ENCODE data around the gene MTHFD1L. TPM values are rescaled to one million over a fixed set of nuclear protein-coding genes. Genes with fewer than 3 reads are reported as not detected.

The MTHFD1L gene
- polyA plus RNA-seq, 3 donors: 16.6 to 19.6 (median 16.8) TPM

DNA sequence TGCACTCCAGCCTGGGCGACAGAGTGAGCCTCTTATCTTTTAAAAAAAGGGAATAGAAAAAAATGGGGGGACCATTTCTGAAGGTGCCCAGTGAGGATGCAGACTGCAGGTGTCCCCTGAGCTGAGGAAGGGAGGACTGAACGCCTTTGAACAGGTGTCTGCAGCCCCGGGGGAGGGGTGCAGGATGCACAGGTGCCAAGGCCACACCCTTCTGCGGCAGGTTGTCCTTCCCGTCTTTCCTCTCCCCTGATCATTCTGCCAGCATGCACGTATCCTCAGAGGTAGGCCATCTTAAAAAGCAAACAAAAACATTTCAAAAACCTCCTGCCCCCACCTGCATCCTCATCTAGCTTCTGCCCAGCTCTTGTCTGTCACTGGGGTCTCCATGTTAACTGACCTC is 101.3 kb downstream of the MTHFD1L start:
- no peak for DNase-seq (ENCODE audit: extremely low read depth in 1 of 11, low read depth in 9 of 11, low spot score in 4 of 11)

DNA sequence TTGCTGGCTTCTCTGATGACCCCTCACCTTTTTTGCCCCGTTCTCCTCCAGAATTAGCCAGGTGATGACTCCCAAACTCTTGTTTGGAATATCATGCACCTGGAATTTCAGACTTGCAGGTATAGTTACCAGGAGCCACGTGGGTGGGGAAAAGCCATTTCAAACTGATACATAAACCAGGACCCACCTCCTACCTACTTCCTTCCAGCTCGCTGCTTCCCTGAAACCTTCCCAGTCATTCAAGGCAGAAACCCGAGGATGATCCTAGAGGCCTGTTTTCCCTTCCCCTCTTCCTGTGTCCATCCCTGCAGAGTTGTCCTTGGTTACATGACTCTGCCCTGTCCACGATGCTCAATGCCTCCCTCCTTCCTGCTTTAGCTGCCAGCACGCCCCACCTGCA is 101.9 kb downstream of the MTHFD1L start:
- DNase-seq (ENCODE audit: extremely low read depth in 1 of 11, low read depth in 9 of 11, low spot score in 4 of 11): no peak

DNA sequence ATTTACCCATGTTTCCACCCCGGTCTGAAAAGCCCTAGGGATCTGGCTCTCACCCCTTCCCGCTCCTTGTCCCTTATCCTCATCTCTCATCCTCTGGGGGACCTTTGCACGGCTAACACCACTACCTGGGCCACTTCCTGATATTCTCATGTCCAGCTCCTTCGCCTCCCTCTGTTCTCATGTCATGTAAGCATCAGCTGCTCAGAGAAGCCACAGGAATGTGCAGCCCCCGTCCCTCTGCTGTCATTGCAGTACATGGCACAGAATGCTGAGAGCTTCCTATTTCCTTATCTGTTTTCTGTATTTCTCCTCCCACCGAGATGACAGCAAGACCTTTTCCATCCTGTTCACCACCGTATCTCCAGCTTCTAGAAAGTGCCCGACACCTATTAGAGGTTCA is 102.4 kb downstream of the MTHFD1L start:
- no peak for DNase-seq (ENCODE audit: extremely low read depth in 1 of 11, low read depth in 9 of 11, low spot score in 4 of 11)

DNA sequence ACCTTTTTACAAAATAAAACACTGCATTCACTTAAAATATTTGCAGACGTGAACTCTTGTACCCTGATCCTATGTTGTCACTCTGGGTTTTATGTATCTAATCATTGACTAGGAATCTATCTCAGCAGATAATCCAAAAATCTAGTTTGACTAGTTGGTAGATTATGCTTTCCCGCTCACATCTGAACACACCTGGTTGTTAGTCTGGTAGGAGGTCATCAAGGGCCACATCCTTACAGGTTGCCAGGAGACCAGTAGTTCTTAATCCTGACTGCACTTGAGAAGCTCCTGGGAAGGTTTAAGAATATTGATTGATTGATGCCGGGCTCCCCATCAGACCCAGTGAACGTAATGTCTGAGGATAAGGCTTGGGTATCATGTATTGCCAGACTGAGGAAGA is 104.4 kb downstream of the MTHFD1L start:
- DNase-seq (ENCODE audit: extremely low read depth in 1 of 11, low read depth in 9 of 11, low spot score in 4 of 11): no peak

DNA sequence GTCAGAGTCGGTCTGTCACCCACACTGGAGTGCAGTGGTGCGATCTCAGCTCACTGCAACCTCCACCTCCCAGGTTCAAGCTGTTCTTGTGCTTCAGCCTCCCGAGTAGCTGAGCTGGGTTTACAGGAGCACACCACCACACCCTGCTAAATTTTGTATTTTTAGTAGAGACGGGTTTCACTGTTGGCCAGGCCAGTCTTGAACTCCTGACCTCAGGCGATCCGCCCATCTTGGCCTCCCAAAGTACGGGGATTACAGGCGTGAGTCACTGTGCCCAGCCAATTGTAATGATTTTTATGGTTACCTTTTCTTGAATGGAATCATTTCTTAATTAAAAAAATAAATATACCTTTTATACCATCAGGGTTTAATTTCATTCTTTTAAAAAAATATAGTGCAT is 105.7 kb downstream of the MTHFD1L start:
- no peak for DNase-seq (ENCODE audit: extremely low read depth in 1 of 11, low read depth in 9 of 11, low spot score in 4 of 11)

DNA sequence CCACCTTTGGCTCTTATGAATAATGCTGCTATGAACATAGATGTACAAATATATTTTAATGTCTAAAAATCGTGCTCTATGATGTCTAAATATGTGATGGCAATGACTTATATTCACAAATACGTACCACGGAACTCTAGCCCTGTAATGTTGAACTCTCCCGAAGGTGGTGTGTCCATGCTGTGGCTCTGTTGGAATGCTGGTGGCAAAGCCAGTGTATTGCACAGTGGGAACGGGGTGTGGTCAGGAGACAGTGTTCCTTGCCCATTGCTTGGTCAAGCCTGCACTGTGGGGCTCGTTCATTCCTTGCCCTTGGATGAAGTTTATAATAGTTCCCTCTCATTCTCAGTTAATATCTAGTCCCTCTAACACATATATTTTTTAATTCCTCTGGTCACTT is 109.6 kb downstream of the MTHFD1L start:
- no peak for DNase-seq (ENCODE audit: extremely low read depth in 1 of 11, low read depth in 9 of 11, low spot score in 4 of 11)

DNA sequence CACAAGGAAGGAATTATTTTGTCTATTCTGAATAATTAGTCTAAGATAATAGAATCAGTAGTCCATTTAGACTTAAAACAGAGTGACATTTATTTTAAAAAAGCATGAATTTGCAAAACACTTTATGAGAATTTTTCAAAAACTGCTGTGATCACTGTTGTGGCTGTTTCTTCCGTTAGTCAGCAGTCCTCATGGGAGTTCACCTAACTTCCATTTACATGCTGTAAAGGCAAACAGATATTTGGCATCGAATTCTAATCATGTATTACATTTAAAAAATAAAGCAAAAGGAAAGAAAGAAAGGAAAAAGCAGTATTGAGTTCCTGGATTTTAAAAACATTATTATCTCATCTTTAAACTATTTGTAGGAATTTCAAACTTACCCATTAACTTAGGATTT is 111.8 kb downstream of the MTHFD1L start:
- no peak for DNase-seq (ENCODE audit: extremely low read depth in 1 of 11, low read depth in 9 of 11, low spot score in 4 of 11)

DNA sequence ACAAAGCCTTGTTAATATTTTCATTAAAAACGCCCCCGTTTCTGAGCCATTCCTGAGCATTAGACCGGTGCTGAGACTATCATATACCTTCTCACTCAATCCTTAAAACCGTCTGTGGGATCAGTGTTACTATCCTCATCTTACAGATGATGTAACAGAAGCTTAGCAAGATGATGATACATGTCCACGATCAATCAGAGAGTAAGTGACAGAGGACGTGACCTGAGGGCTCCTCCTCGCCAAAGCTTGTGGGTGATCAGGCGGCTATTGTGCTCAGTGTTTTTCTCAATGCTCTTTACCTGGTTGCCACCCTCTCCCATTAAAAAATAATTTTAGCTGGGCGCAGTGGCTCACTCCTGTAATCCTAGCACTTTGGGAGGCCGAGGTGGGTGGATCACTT is 113.1 kb downstream of the MTHFD1L start:
- peak in 3 of 11 donors; percentile 38 to 60 (median 57) for DNase-seq (ENCODE audit: extremely low read depth in 1 of 11, low read depth in 9 of 11, low spot score in 4 of 11)

DNA sequence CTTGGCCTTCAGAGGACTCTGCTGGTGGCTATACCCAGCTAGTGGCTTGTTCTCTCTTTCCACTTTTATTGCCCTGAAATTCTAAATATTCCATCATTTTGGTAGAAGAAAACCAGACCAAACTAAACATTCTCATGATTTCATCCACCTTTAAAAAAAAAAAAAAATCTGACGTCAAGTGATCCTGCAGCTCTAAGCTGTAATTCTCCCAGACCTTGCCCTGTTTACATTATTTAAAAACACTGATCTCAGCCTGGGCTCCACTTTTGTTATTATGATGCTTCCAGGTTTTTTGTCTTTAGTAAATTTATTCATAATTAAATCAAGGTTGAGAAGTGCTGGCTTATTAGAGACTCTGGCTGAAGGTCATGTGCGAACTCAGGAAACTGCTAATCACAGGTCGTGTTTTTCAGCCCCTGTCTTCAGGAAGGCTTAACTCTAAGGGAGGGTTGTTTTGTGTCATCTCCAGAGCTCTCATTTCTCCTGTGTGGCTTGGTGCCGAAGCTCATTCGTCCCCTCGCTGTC is 114.4 kb downstream of the MTHFD1L start:
- no peak for DNase-seq (ENCODE audit: extremely low read depth in 1 of 11, low read depth in 9 of 11, low spot score in 4 of 11)

DNA sequence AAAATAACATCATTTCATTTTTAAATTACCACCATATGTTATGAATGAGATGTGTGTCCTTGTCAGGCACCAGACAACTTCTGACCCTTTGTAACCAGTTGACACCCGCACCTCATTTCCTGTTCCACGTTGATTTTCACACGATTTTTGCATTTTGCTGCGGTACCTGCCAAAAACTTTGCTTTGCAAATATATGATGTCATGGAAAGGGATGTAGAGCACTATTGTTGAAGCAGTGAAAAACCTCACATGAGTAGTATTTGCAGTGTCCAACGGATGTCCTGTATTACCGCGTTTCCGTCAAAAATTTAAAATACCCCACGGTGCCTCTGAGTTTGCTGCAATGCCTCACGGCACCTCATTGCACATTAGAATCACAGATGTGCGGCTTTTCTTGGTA is 115.6 kb downstream of the MTHFD1L start:
- DNase-seq (ENCODE audit: extremely low read depth in 1 of 11, low read depth in 9 of 11, low spot score in 4 of 11): no peak

DNA sequence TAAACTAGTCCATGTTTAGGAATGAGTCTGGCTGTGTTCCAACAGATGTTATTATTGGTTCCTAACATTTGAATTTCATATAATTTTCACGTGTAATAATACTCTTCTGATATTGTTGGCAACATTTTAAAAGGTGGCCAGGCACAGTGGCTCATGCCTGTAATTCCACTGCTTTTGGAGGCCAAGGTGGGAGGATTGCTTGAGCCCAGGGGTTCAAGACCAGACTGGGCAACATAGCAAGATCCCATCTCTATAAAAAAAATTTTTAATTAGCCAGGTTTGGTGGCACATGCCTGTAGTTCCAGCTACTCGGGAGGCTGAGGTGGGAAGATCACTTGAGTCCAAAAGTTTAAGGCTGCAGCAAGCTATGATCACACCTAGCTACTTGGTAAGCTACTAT is 116.2 kb downstream of the MTHFD1L start:
- DNase-seq (ENCODE audit: extremely low read depth in 1 of 11, low read depth in 9 of 11, low spot score in 4 of 11): no peak

DNA sequence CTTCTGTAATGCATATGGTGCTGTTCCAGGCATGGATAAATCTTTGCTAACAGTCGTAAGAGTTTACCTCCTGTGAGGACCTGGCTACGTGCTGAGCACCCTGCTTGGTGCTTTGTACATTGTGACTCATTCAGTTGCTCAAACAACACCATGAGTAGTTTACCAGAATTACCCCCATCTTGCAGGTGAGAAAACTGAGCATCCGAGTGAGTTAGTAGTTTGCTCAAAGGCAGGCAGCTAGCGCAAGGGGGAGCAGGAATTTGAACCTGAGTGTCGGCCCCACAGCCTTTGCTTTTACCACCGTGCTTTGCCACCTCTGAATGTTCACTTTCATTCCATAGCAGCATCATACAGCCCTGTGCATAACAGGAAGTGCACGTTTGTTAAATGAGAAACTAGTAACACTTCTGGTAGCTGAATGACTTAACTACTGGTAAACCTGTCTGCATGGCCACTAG is 121.9 kb downstream of the MTHFD1L start:
- no peak for DNase-seq (ENCODE audit: extremely low read depth in 1 of 11, low read depth in 9 of 11, low spot score in 4 of 11)

DNA sequence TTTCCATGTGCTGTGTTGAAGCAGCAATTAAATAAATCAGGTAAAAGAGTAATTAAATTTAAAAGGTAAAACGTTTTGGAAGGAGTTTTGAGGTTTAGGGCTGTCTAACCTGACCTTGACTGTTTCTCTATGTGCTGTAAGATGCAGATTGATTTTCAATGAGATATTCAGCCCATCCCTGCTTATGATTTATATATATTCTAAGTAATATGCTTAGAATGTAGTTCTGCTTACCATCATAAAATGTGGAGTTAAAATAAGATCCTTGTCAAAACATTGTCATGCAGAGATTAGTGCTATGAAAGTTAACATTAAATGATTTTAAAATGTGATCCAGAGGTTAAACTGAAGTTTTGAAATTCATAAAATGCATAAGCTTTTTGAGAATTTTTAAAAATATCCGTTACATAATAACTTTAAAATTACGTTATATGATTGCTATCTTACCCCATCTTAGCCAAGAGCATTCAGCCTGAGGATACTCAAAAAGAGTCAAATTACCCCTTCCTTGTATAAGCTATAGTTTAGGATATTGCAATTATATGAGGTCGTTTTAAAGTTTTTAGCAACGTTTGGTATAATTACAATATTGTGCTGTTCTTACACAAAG is 122.5 kb downstream of the MTHFD1L start:
- no peak for DNase-seq (ENCODE audit: extremely low read depth in 1 of 11, low read depth in 9 of 11, low spot score in 4 of 11)

DNA sequence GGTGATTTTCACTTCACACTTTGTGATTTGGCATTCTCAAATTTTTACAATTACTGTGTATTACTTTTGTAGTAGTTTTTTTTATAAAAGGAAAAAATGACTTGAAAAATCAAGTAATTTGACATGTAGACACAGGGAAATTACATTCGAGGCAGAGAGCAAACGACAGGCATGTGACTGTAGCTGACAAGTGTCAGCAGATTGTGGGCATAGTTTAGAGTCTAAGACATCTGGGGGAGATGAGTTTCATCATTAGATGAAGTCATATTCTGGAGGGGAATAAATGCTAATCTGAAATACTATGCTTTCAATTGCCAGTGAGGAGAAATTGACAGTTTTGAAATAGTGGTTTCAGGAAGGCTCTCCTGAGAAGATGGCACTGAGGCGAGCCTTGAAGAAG is 126.0 kb downstream of the MTHFD1L start:
- no peak for DNase-seq (ENCODE audit: extremely low read depth in 1 of 11, low read depth in 9 of 11, low spot score in 4 of 11)

DNA sequence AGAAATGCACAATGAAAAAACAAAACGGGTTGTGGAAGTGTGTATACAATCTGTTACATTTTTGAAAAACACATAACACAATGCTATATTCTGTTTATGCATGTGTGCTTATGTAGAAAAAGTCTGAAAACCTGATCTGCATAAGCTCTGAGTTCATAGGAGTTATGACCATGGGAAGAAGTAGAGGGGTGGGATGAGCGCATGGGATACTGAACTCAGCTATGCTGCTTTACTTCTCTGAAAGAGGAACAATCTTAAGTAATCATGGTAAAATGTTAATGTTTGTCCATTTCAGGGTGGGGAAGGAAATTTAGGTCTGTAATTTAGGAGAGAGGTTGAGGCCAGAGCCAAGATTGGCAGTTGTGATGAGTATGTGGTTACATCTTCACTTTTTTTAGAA is 126.8 kb downstream of the MTHFD1L start:
- no peak for DNase-seq (ENCODE audit: extremely low read depth in 1 of 11, low read depth in 9 of 11, low spot score in 4 of 11)

DNA sequence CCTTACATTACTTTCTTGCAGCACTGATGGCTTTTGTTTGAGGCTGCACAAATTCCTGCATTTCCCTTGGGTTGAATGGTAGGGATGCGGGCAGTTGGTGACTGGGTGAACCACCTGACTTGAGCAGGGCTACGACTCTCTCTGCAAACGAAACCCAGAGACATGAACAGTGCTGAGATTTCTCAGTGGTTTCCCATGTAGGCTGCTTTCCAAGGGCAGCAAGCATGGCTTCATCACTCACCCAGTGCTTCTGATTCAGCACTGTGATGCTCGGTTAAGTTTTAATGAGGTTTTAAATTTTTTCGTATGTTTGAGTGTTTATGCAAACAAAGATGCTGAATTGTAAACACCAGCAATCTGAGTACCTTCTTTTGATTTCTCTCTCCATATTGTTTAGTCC is 127.2 kb downstream of the MTHFD1L start:
- DNase-seq (ENCODE audit: extremely low read depth in 1 of 11, low read depth in 9 of 11, low spot score in 4 of 11): no peak

DNA sequence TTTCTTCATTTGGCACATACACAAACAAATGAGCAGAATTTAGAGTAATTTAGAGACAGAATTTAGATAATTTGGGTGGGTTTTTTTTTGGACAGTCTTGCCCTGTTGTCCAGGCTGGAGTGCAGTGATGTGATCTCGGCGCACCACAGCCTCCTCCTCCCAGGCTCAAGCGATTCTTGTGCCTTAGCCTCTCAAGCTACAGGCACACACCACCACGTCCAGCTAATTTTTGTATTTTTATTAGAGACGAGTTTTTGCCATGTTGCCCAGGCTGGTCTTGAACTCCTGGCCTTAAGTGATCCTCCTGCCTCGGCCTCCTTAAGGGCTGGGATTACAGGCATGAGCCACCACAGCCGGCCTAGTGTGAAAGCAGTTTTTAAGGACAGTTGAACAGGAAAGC is 127.8 kb downstream of the MTHFD1L start:
- DNase-seq (ENCODE audit: extremely low read depth in 1 of 11, low read depth in 9 of 11, low spot score in 4 of 11): no peak

DNA sequence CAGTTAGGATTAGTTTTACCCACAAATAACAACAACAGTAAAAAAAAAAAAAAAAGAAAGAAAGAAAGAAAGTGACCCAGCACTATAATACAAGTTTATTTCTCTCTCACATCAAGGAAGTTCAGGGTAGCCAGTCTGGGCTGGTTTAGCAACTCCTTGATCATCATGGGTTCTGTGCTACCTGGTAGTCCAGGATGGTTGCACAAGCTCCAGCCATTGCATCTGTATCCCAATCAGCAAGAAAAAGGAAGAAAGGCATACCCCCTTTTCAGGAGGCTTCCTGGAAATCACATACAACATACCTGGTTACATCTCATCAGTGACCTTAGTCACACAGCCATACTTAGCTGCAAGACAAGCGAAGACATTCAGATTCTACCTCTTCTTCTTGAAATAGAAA is 128.5 kb downstream of the MTHFD1L start:
- no peak for DNase-seq (ENCODE audit: extremely low read depth in 1 of 11, low read depth in 9 of 11, low spot score in 4 of 11)

DNA sequence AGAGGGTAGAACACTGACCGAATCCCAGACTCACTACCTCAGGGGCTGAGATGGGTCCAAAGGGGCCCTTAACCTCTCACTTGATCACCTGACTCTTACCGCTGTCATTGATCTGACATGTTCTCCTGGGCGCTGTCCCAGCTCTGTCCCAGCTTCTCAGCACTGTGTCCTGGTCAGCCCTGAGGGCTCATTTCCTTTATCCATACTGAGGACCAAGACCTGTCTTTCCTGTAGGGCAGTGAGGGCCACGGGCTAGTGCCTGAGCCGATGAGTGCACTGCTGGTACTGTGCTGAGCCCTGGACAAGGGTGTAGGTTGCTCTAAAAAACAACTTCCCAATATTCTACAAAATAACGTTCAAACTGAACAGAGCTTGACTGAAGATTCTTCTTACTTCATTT is 131.5 kb downstream of the MTHFD1L start:
- DNase-seq (ENCODE audit: extremely low read depth in 1 of 11, low read depth in 9 of 11, low spot score in 4 of 11): no peak

DNA sequence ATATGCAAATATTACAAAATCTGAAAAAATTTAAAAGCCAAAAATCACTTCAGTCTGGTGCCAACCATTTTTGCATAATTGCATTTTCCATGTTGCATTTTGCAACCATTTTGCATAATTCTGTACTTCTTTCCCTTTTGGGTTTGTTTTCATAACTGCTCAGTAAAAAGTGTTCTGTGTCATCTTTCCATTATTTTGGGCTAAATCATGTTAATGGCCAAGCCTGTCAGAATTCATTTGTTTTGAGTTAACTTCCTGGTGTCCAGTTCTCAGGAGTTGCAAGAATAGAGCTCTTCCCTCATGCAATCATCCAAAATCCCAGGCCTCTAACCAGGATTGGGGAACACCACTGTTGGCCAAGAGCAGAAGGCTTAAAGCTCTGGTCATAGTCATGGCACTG is 133.6 kb downstream of the MTHFD1L start:
- DNase-seq (ENCODE audit: extremely low read depth in 1 of 11, low read depth in 9 of 11, low spot score in 4 of 11): no peak

DNA sequence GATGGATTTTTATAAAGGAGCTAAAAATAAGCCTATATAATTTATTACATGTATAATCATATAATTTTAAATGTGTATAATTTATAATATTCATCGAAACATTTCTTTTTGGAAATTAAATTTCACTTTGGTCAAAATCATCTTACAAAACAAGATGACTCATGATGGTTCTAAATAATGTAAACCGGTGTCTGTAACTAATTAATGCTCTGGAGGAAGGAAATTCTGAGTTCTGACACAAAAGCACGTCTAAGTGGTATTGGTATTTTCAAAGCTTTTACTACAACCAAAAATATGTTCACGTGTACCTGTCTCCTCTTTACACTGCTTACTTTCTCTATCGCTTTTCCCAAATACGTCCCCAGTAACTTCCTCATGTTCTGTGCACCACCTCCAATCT is 134.1 kb downstream of the MTHFD1L start:
- no peak for DNase-seq (ENCODE audit: extremely low read depth in 1 of 11, low read depth in 9 of 11, low spot score in 4 of 11)
